ENCODE data around the gene ASB1.

DNA sequence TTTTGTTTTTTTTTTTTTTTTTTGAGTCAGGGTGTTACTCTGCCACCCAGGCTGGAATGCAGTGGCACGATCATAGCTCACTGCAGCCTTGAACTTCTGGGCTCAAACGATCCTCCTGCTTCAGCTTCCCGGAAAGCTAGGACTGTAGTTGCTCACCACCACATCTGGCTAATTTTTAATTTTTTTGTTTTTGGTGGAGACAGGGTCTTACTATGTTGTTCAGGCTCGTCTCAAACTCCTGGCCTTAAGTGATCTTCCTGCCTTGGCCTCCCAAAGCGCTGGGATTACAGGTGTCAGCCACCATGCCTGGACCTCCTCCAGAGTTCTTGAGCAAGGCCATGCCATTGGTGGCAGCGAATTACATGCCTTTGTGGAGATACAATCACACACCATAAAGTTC lies 35.2 kb downstream of the ASB1 start:
- TF ChIP-seq CTCF (IDR thresholded peaks at IDR 0.05) (no peak), POLR2A (IDR thresholded peaks at IDR 0.05) (no peak)

Measured in vagina (tissue), 2 donors.